GM10847 (cell line): ENCODE results near the gene DCDC2C.

ENCODE experiments used
- POLR2A ChIP-seq: IDR thresholded peaks from 2 replicates; pipeline ENCODE4 v1.6.1; 2011; ENCODE audit not compliant: insufficient read length; ENCODE audit errors: extremely low read depth

The DCDC2C gene, protein sequence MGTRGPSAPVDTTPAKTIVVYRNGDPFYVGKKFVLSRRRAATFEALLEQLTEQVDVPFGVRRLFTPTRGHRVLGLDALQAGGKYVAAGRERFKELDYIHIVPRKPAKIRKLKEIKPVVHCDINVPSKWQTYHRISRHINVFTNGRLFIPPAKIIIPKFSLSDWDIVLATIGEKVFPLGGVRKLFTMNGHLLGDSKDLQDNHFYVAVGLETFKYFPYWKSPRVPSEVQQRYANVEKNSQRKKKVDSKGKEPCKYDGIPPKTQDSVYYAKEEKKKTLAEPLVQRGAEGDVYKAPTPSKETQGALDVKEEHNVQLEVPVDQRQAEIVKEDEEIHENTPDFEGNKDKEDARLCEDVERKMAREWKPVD

GRCh38 chr2:3703236-3703756, at the start of gene DCDC2C:
Gene DCDC2C, plus strand, starts transcription at chr2:3703575. Its CDS starts 177 bp downstream, at chr2:3703752.
- TF ChIP-seq POLR2A, result no peak

- TF ChIP-seq POLR2A, result no peak
Measured at GRCh38 chr2:3654011-3654410, 49.4 kb upstream of the DCDC2C start.

DNA sequence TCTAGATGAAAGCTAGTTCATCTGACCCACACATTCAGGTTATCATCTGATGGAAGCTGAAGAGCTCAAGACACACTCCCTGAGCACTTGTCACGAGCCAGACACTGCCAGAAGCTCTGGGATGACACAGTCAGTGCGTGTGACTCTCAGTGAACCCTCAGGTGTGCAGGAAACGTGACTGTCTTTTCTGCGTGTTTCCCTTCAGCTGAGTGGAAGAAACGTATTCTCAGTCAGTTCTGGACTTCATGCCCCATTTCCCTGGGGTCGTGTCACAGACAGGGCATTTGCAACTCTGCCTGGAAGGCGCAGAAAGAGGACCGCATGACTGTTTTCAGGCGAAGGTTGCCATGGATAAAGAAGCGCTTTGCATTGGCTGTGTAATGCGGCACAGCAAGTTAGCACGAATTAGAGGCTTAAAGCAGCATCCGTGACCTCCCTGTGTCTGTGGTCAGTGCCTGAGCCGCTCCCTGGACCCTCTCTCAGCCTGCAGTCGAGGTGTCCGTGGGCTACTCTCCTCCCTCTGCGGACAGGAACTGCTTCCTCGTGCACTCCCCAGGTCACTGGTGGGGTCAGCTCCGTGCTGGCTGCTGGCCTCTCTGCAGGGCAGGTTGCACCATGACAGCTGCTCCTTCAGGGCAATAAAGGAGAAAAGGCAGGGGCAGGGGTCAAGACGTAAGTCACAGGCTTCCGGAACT, 48.7 kb upstream of the DCDC2C start:
- no peak for TF ChIP-seq POLR2A

- TF ChIP-seq POLR2A, result no peak
Measured at GRCh38 chr2:3655871-3656761, 47.3 kb upstream of the DCDC2C start.

DNA sequence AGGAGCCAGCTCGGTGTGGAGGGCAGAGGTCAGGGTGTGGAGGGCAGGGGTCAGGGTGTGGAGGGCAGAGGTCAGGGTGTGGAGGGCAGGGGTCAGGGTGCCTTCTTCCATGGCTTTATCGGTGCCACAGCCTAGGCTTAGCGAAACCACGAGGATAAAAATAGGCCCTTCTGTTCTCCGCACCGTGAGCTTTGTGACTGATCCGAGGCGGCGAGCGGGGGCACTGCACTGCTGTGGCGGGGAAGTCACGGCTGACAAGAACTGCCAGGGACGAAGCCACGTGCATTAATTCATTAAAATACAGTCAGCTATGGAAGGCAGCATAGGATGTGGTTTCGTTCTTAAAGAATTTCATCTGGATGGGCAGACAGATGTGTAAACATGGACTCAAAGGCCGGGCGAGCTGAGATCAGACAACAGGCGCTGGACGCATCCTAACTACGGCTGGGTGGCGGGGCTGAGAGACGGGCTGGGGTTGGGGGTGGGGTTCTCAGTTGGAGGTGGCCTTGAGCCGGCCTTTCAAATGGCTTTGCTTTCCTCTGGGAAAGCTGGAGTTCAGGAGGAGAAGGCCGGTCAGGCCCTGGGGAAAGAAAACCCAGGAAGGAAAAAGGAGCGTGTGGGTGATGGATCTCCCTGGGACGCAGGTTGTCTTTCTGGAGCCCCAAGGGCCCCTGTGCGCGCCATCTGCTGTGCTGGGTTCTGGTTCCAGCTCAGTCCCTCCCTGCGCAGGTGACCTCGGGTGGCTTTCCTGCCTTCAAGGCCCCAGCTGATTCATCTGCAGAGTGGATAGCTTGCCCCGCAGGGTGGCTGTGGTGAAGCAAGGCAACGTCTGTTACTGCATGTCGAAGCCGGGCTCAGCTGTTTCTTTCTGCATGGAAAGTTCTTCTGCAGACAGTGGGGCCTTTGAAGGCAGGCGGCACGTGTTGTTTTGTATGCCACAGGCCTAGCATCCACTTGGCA, 46.3 kb upstream of the DCDC2C start:
- no peak for TF ChIP-seq POLR2A

- TF ChIP-seq POLR2A, result no peak
Measured at GRCh38 chr2:3657881-3658280, 45.5 kb upstream of the DCDC2C start, which contains the start of gene ALLC. Gene ALLC, plus strand, starts transcription at chr2:3658200. Its CDS starts 12,958 bp downstream, at chr2:3671158.

DNA sequence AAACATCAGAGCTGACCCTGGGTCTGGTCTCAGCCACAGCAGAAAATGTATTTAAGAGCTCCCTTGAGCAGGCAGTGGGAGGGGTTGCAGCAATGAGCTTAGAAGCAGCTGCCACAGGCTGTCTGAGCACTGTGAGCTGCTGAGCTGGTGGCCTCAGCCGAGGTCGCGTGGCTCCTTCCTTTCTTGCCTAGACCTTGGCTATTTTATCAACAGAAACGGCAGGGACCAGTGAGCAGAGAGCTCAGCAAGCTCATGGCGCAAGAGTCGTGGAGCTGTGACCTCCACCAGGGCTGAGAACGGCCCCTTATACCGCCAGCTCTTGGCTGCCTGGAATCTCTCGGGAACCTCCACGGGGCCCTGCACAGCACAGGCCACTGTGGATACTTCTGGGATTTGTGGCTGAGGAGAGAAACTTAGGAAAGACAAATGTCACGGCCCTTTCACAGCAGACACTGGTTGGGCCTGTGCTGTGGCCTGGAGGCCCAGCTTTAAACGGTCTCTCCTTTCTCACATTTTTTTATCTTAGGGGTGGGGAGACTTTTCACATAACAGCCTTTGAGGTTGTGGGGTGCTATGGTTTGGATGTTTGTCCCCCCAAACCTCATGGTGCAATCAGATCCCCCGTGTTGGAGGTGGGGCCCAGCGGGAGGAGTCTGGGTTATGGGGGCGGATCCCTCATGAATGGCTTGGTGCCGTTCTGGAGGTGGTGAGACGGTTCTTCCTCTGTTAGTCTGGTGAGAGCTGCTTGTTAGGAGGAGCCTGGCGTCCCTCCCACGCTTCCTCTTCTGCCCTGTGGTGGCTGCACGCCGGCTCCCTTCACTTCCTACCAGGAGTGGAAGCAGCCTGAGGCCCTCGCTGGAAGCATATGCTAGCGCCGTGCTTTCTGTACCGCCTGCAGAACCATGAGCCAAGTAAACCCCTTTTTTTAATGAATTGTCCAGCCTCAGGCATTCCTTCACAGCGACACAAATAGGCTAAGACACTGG, 43.6 kb upstream of the DCDC2C start:
- no peak for TF ChIP-seq POLR2A

DNA sequence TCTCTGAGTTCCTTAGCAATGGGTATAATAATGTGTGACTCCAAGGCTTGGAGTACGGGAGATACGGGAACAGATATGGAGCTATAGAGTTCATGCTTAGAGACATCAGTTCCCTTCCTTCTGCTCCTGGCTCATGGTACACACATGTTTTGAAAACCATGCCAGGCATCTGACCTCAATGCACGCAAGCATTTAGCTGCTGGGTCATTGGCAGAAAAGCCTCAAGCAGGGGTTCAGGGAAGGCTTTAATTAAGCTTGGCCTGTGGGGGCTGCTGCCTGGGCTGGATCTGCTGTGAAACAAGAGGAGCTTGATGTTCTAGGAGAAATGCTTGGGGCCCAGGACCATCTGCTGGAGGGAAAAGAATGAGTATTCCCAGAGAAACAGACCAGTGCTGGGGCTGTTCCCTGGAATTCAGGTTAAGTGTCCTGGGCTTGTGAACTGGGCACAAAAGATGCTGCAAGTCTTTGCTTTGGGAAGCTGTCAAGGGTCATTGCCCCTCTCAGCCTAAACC, 42.2 kb upstream of the DCDC2C start:
- TF ChIP-seq POLR2A, result no peak

GRCh38 chr2:3662239-3662638, 41.1 kb upstream of the DCDC2C start:
- TF ChIP-seq POLR2A, result no peak

DNA sequence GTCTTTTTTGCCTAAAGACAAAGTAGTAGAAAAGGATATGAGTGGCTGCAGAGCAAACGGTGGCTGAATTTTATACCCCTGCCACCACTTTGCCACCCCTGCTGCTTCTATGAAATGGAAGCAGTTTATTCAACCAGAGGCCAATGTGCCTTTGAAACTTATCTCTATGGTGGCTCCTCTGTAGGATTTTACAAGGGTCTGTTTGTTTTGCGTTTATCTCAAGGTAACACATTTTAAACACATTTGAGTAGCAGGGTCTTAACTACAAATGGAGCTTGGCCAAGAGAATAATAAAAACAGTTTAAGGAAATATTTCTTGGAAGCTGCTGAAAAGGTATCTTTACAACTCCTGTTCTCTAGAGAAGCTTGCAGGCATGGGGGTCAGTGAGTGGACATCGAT, 39.3 kb upstream of the DCDC2C start:
- no peak for TF ChIP-seq POLR2A

DNA sequence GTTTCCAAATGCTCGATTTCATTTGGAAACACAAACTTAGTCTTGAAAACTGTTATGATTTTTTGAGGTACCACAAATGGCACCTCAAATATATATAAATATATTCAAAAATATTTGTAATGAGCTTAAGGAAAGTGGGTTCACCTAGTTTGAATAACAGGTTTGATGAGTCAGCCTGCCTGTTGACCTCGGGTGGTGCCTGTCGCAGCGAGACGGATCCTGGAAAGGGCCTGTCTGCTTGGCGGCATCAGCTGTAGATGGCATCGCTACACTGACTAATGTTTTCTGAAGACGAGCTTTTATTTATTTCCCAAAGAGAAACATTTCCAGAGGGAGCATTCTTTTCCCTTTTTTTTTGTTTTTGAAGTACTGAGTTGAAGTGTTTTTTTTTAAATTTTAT, 38.5 kb upstream of the DCDC2C start:
- TF ChIP-seq POLR2A, result no peak

DNA sequence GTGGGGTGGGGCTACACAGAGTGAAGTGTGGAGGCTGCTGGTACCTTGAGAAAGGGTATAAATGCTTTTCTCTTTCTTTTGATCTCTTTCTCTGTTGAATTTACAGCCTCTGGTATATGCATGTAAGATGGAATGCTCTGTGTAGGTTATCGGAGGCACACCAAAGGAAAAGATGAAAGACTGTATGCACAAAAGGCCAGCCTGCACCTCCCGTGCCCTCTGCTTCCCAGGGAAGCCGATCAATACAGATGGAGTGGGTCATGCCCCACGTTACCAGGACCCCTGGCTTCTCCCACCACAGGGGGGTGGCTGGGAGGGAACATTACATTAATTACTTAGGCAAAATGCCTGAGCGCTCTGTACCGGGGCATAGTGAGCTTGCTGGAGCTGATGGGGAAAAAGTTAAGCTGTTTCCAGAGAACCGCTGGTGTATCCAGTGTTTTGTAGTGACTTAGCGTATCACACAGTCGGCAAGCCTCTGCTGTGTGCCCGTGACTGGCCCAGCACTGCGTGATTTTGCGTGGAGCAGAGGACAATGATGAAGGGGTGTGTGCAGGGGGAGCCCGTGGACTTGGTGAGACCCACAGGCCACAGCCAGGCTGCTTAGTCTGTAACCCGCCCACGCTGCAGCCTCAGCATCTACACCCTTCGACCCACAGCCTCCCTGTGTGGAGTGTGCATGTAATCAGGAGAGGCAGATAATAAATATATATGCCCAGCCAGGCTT, 37.3 kb upstream of the DCDC2C start:
- TF ChIP-seq POLR2A, result no peak
